CD4-positive, CD25-positive, alpha-beta regulatory T cell (primary cell): ENCODE results near the gene STUM. TPM values are rescaled to one million over a fixed set of nuclear protein-coding genes. Genes with fewer than 3 reads are reported as not detected.
A peak's percentile ranks its signal among the peaks of the same experiment; 100 is the strongest.

Experiments used
- ATAC-seq, 2 donors: fragments of 150-1000 bp; cut with Tn5 transposase; one replicate each; pipeline ENCODE4 v1.10.0; 2021; ENCODE audit warnings: low read depth in 2 of 2, moderate number of reproducible peaks in 2 of 2, moderate library complexity in 1 of 2
- DNase-seq, 3 donors: peaks; one replicate each; pipeline versions ENCODE4 v3.0.0 to v3.0.0-alpha.2; 2012 to 2022; ENCODE audit warnings: mixed read lengths in 1 of 3
- H3K27ac ChIP-seq: one replicate; pipeline ENCODE4 v1.7.0; 2013; ENCODE audit warnings: mild to moderate bottlenecking, low read length; ENCODE audit not compliant: insufficient read depth, poor library complexity, severe bottlenecking
- H3K27me3 ChIP-seq: one replicate; pipeline ENCODE4 v1.7.0; 2013; ENCODE audit warnings: low read length; ENCODE audit not compliant: control insufficient read depth, insufficient read depth
- H3K36me3 ChIP-seq: one replicate; pipeline ENCODE4 v1.7.0; 2013; ENCODE audit warnings: mild to moderate bottlenecking, low read length, moderate library complexity; ENCODE audit not compliant: control insufficient read depth, insufficient read depth
- H3K4me1 ChIP-seq: 2 replicates; pipeline ENCODE4 v1.7.0; 2013; ENCODE audit warnings: mild to moderate bottlenecking, low read length; ENCODE audit not compliant: insufficient read depth, control insufficient read depth, poor library complexity, severe bottlenecking
- H3K4me3 ChIP-seq: one replicate; pipeline ENCODE4 v1.7.0; 2013; ENCODE audit warnings: low read depth, mild to moderate bottlenecking, low read length, moderate library complexity
- H3K9me3 ChIP-seq, 2 experiments: 1 replicate in 1 of 2; 2 replicates in 1 of 2; pipeline ENCODE4 v1.7.0; 2013; ENCODE audit warnings: low read length in 2 of 2, mild to moderate bottlenecking in 1 of 2, moderate library complexity in 1 of 2; ENCODE audit not compliant: control insufficient read depth in 2 of 2
- H3K27ac Mint-ChIP-seq, 3 donors: one replicate each; pipeline ENCODE4 v1.8.0; 2020 to 2022; ENCODE audit warnings: mild to moderate bottlenecking in 3 of 3, mixed read lengths in 3 of 3, moderate library complexity in 2 of 3
- H3K27me3 Mint-ChIP-seq: one replicate; pipeline ENCODE4 v1.8.0; 2022; ENCODE audit warnings: mild to moderate bottlenecking, mixed read lengths
- H3K36me3 Mint-ChIP-seq: one replicate; pipeline ENCODE4 v1.8.0; 2020; ENCODE audit warnings: mixed read lengths
- H3K4me1 Mint-ChIP-seq, 4 donors: one replicate each; pipeline ENCODE4 v1.8.0; 2020 to 2022; ENCODE audit warnings: mixed read lengths in 4 of 4, mild to moderate bottlenecking in 1 of 4
- H3K4me3 Mint-ChIP-seq, 4 donors: one replicate each; pipeline ENCODE4 v1.8.0; 2020 to 2022; ENCODE audit warnings: mild to moderate bottlenecking in 4 of 4, mixed read lengths in 4 of 4, moderate library complexity in 3 of 4
- H3K9me3 Mint-ChIP-seq, 7 donors: one replicate each; pipeline ENCODE4 v1.8.0; 2020 to 2022; ENCODE audit warnings: mixed read lengths in 7 of 7, mild to moderate bottlenecking in 3 of 7, moderate library complexity in 2 of 7
- polyA plus RNA-seq, 4 donors: library from polyadenylated mRNA; unstranded; fragments of 300-500 nt; fragmentation: Illumina TruSeq; gene quantifications; one replicate each; pipeline ENCODE4 v1.2.3, GENCODE V29; 2021
- total RNA-seq: library from RNA; stranded (reverse); gene quantifications from one replicate; pipeline ENCODE4 v1.2.3, GENCODE V29; 2022

Gene STUM
- total and polyA plus RNA-seq, 5 donors from 2014 or later: 0.03 to 0.09 (median 0.06) TPM; not detected in 2

- no peak for DNase-seq
- Mint-ChIP-seq H3K27ac (no peak overlapping the region), H3K9me3 (peaks cover 0 to 1% (median 0%) of the 10 kb centered on the region in 7 donors), H3K27me3 (no peaks in the 10 kb centered on the region), H3K4me1 (peaks cover 4 to 45% (median 34%) of the 10 kb centered on the region in 4 donors), H3K36me3 (peaks cover 14% of the 10 kb centered on the region), H3K4me3 (no peak overlapping the region)
- Histone ChIP-seq H3K36me3 (peaks cover 28% of the 10 kb centered on the region), H3K27ac (no peak overlapping the region), H3K9me3 (no peaks in the 10 kb centered on the region), H3K4me3 (no peak overlapping the region), H3K27me3 (no peaks in the 10 kb centered on the region), H3K4me1 (peaks cover 16% of the 10 kb centered on the region)
- ATAC-seq: no peak
Observed at GRCh38 chr1:226651732-226652105, 103.2 kb downstream of the STUM start.

DNA sequence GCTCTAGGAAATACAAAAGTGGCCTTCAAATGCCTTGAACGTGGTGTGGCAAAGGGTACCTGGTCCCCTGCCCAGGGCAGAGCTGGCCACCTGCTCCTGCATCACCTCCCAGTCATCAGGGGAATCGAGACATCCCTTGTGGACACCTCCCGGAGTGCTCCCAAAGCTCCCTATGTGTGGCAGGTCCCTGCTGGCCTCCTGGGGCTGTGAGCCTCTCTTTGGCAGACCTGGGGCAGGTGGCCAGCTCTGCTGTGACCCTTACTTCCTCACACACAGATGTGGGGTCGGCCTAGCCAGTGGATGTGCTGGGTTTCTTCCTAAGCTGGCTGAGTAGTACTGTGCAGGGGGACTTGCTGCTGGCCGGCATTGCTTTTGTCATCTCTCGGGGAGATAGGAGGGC is 104.0 kb downstream of the STUM start:
- Histone ChIP-seq H3K27ac (no peak overlapping the region), H3K4me1 (peaks cover 9% of the 10 kb centered on the region), H3K4me3 (peak overlapping the region; percentile 43), H3K9me3 (no peaks in the 10 kb centered on the region), H3K27me3 (no peaks in the 10 kb centered on the region), H3K36me3 (peaks cover 19% of the 10 kb centered on the region)
- Mint-ChIP-seq H3K27ac (peak overlapping the region in 1 of 3 donors; percentile 98), H3K36me3 (peaks cover 13% of the 10 kb centered on the region), H3K4me3 (peak overlapping the region in 3 of 4 donors; percentile 87 to 94 (median 91)), H3K4me1 (peaks cover 4 to 54% (median 34%) of the 10 kb centered on the region in 4 donors), H3K27me3 (no peaks in the 10 kb centered on the region), H3K9me3 (peaks cover 0 to 1% (median 0%) of the 10 kb centered on the region in 7 donors)
- ATAC-seq (no peak), DNase-seq (no peak)

DNA sequence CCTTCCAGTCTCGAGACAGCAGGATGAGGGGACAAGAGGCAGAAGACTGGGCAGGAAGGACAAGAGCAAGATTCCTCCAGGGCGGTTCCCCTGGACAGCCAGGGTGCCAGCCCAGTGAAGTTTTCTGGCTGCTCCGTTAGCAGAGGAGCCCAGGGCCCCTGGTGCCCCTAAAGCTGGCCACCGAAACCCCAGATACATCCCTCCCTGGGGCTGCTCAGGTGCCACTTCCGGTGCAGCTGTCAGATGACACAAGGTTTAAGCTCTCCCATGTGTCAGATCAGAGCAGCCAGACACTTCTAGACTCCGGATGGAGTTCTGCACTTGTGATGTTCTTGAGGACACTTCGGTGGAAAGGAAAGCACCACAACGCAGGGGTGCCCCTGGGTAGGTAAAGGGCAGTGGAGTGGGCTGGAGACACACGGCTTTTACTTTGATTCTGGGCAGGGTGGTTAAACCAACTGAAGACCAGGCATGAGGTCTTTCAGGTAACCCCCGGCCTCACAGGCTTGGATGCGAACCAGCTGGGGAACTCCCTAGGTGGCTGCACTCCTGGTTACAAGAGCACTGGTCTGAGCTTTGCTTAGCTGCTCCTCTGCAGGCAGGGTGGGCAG is 104.9 kb downstream of the STUM start:
- Histone ChIP-seq H3K27me3 (no peaks in the 10 kb centered on the region), H3K4me1 (peaks cover 9% of the 10 kb centered on the region), H3K9me3 (no peaks in the 10 kb centered on the region), H3K4me3 (peak overlapping the region; percentile 55), H3K36me3 (peaks cover 11% of the 10 kb centered on the region), H3K27ac (no peak overlapping the region)
- Mint-ChIP-seq H3K27me3 (no peaks in the 10 kb centered on the region), H3K9me3 (peaks cover 0 to 1% (median 0%) of the 10 kb centered on the region in 7 donors), H3K4me1 (peaks cover 4 to 56% (median 32%) of the 10 kb centered on the region in 4 donors), H3K27ac (peak overlapping the region in 1 of 3 donors; percentile 98), H3K4me3 (peak overlapping the region in 3 of 4 donors; percentile 87 to 94 (median 91)), H3K36me3 (peaks cover 7% of the 10 kb centered on the region)
- DNase-seq (peak; percentile 69 to 90 (median 79)), ATAC-seq (peak; percentile 89 to 91)

- Histone ChIP-seq H3K4me1 (peaks cover 9% of the 10 kb centered on the region), H3K4me3 (peak overlapping the region; percentile 55), H3K27me3 (no peaks in the 10 kb centered on the region), H3K9me3 (no peaks in the 10 kb centered on the region), H3K27ac (no peak overlapping the region), H3K36me3 (peaks cover 4% of the 10 kb centered on the region)
- Mint-ChIP-seq H3K27ac (peak overlapping the region in 1 of 3 donors; percentile 98), H3K36me3 (peaks cover 3% of the 10 kb centered on the region), H3K27me3 (no peaks in the 10 kb centered on the region), H3K4me1 (peaks cover 4 to 63% (median 31%) of the 10 kb centered on the region in 4 donors), H3K9me3 (peaks cover 0 to 1% (median 0%) of the 10 kb centered on the region in 7 donors), H3K4me3 (peak overlapping the region in 3 of 4 donors; percentile 87 to 94 (median 91))
- ATAC-seq: no peak
- DNase-seq: peak in 1 of 3 donors; percentile 42
Observed at GRCh38 chr1:226654046-226654667, 105.6 kb downstream of the STUM start.

- no peaks in the 10 kb centered on the region for H3K9me3 ChIP-seq
- peaks cover 4 to 59% (median 27%) of the 10 kb centered on the region in 4 donors for H3K4me1 Mint-ChIP-seq
- H3K4me1 ChIP-seq: peaks cover 9% of the 10 kb centered on the region
- H3K9me3 Mint-ChIP-seq: no peaks in the 10 kb centered on the region
- no peaks in the 10 kb centered on the region for H3K36me3 ChIP-seq
- H3K27me3 Mint-ChIP-seq: no peaks in the 10 kb centered on the region
- H3K27me3 ChIP-seq: no peaks in the 10 kb centered on the region
- peak overlapping the region in 1 of 3 donors; percentile 98 for H3K27ac Mint-ChIP-seq
- H3K4me3 Mint-ChIP-seq: peak overlapping the region in 3 of 4 donors; percentile 76 to 91 (median 87)
- ATAC-seq (no peak), DNase-seq (no peak)
- peak overlapping the region; percentile 55 for H3K4me3 ChIP-seq
- no peaks in the 10 kb centered on the region for H3K36me3 Mint-ChIP-seq
- H3K27ac ChIP-seq: no peak overlapping the region
Observed at GRCh38 chr1:226654668-226655055, 106.1 kb downstream of the STUM start.

- Mint-ChIP-seq H3K27ac (peak overlapping the region in 2 of 3 donors; percentile 96 to 98), H3K36me3 (peaks cover 6% of the 10 kb centered on the region), H3K4me3 (peak overlapping the region; percentile 66 to 91 (median 88)), H3K4me1 (peaks cover 6 to 55% (median 22%) of the 10 kb centered on the region in 4 donors), H3K9me3 (no peaks in the 10 kb centered on the region), H3K27me3 (no peaks in the 10 kb centered on the region)
- no peak overlapping the region for H3K27ac ChIP-seq
- no peaks in the 10 kb centered on the region for H3K9me3 ChIP-seq
- ATAC-seq (peak in 1 of 2 donors; percentile 21), DNase-seq (no peak)
- H3K27me3 ChIP-seq: no peaks in the 10 kb centered on the region
- no peaks in the 10 kb centered on the region for H3K36me3 ChIP-seq
- H3K4me3 ChIP-seq: peak overlapping the region; percentile 55
- H3K4me1 ChIP-seq: peaks cover 3% of the 10 kb centered on the region
Observed at GRCh38 chr1:226655251-226656163, 106.9 kb downstream of the STUM start.

- ATAC-seq: no peak
- peaks cover 3 to 55% (median 23%) of the 10 kb centered on the region in 4 donors for H3K4me1 Mint-ChIP-seq
- H3K4me3 ChIP-seq: peak overlapping the region; percentile 53
Observed at GRCh38 chr1:226656201-226656600, 107.6 kb downstream of the STUM start.

More at GRCh38 chr1:226656201-226656600, 107.6 kb downstream of the STUM start:
- Mint-ChIP-seq H3K4me3 (peak overlapping the region; percentile 66 to 90 (median 79)), H3K9me3 (no peaks in the 10 kb centered on the region), H3K27me3 (no peaks in the 10 kb centered on the region), H3K36me3 (peaks cover 10% of the 10 kb centered on the region), H3K27ac (peak overlapping the region in 2 of 3 donors; percentile 96)
- H3K9me3 ChIP-seq: no peaks in the 10 kb centered on the region
- H3K4me1 ChIP-seq: no peaks in the 10 kb centered on the region
- H3K27me3 ChIP-seq: no peaks in the 10 kb centered on the region
- H3K36me3 ChIP-seq: no peaks in the 10 kb centered on the region
- H3K27ac ChIP-seq: no peak overlapping the region
- DNase-seq: no peak
